Measurements from ENCODE around the gene DKK1. TPM values are rescaled to one million over a fixed set of nuclear protein-coding genes. Genes with fewer than 3 reads are reported as not detected.

The DKK1 gene
- total RNA-seq, 2 donors from 2014 or later, result not detected

GRCh38 chr10:52314822-52315552, 906 bp downstream of the DKK1 start:
- DNase-seq (peak; percentile 30), ATAC-seq (peak; percentile 16 to 58)
- intact Hi-C loops (cut with DNase I), result loop anchor here in 1 of 2 donors (2.0 to 10.0 kb wide), 2 partner anchors 330 to 466 kb away; no protein-coding TSS in a partner anchor

GRCh38 chr10:52316001-52316400, 1.9 kb downstream of the DKK1 start:
- no peak for DNase-seq
- no peak for ATAC-seq
- intact Hi-C loops (cut with DNase I), result loop anchor here in 1 of 2 donors (10.0 kb wide), 1 partner anchor 329 kb away; no protein-coding TSS in a partner anchor

- intact Hi-C loops (cut with DNase I), result loop anchor here in 1 of 2 donors (10.0 kb wide), 1 partner anchor 328 kb away; no protein-coding TSS in a partner anchor
- ATAC-seq (no peak), DNase-seq (no peak)
These were observed 2.4 kb downstream of the DKK1 start for GRCh38 chr10:52316500-52316899.

- intact Hi-C loops (cut with DNase I), result loop anchor here in 1 of 2 donors (10.0 kb wide), 1 partner anchor 327 kb away; no protein-coding TSS in a partner anchor
- no peak for ATAC-seq
- DNase-seq, result no peak
These were observed 4.1 kb downstream of the DKK1 start for GRCh38 chr10:52318136-52318701.

GRCh38 chr10:52318822-52319464, 4.9 kb downstream of the DKK1 start:
- ATAC-seq (peak; percentile 23 to 84), DNase-seq (no peak)
- intact Hi-C loops (cut with DNase I), result loop anchor here in 1 of 2 donors (10.0 kb wide), 1 partner anchor 326 kb away; no protein-coding TSS in a partner anchor

- ATAC-seq (no peak), DNase-seq (no peak)
- intact Hi-C loops (cut with DNase I), result loop anchor here in 1 of 2 donors (10.0 kb wide), 1 partner anchor 325 kb away; no protein-coding TSS in a partner anchor
These were observed 5.8 kb downstream of the DKK1 start for GRCh38 chr10:52319926-52320325.

GRCh38 chr10:52322323-52322722, 8.2 kb downstream of the DKK1 start:
- intact Hi-C loops (cut with DNase I), result no loop called here
- DNase-seq (no peak), ATAC-seq (no peak)

- DNase-seq (no peak), ATAC-seq (no peak)
- intact Hi-C loops (cut with DNase I), result no loop called here
These were observed 8.9 kb downstream of the DKK1 start for GRCh38 chr10:52322936-52323335.

- DNase-seq (no peak), ATAC-seq (no peak)
- intact Hi-C loops (cut with DNase I), result no loop called here
These were observed 12.3 kb downstream of the DKK1 start for GRCh38 chr10:52326382-52326781.

GRCh38 chr10:52331638-52332364, 17.7 kb downstream of the DKK1 start:
- no peak for DNase-seq
- intact Hi-C loops (cut with DNase I), result no loop called here
- ATAC-seq, result no peak

GRCh38 chr10:52332815-52333214, 18.7 kb downstream of the DKK1 start:
- DNase-seq (no peak), ATAC-seq (no peak)
- intact Hi-C loops (cut with DNase I), result no loop called here

GRCh38 chr10:52334595-52334994, 20.5 kb downstream of the DKK1 start:
- no peak for ATAC-seq
- intact Hi-C loops (cut with DNase I), result no loop called here
- DNase-seq, result no peak

GRCh38 chr10:52335665-52336064, 21.6 kb downstream of the DKK1 start:
- DNase-seq (no peak), ATAC-seq (no peak)
- intact Hi-C loops (cut with DNase I), result no loop called here

GRCh38 chr10:52337225-52337624, 23.1 kb downstream of the DKK1 start:
- ATAC-seq (no peak), DNase-seq (no peak)
- intact Hi-C loops (cut with DNase I), result no loop called here

GRCh38 chr10:52343439-52343838, 29.4 kb downstream of the DKK1 start:
- no peak for DNase-seq
- intact Hi-C loops (cut with DNase I), result no loop called here
- ATAC-seq, result no peak

GRCh38 chr10:52346394-52347326, 32.6 kb downstream of the DKK1 start:
- intact Hi-C loops (cut with DNase I), result no loop called here
- no peak for ATAC-seq
- DNase-seq, result no peak

- no peak for DNase-seq
- ATAC-seq, result no peak
- intact Hi-C loops (cut with DNase I), result no loop called here
These were observed 33.2 kb downstream of the DKK1 start for GRCh38 chr10:52347327-52347667.

- ATAC-seq (no peak), DNase-seq (no peak)
- intact Hi-C loops (cut with DNase I), result no loop called here
These were observed 34.0 kb downstream of the DKK1 start for GRCh38 chr10:52348037-52348564.

Measured in left cardiac atrium (tissue), 4 donors.